B cell (primary cell): ENCODE data around the gene XPO4. TPM values are rescaled to one million over a fixed set of nuclear protein-coding genes. Genes with fewer than 3 reads are reported as not detected.

Source experiments
- ATAC-seq: fragments of 200-7000 bp; cut with Tn5 transposase; one replicate; pipeline ENCODE4 v1.10.0; 2021; ENCODE audit warnings: low read depth, mild to moderate bottlenecking, moderate number of reproducible peaks, moderate library complexity
- CTCF ChIA-PET: fragments of 350-600 bp; sonication (Branson Sonifier 250); formaldehyde crosslinking; loops from one replicate; lab custom pipeline; 2021; ENCODE audit warnings: antibody characterized with exemption, inconsistent platforms; lab: Charles Lee
- POLR2A ChIA-PET: fragments of 350-600 bp; sonication (Branson Sonifier 250); formaldehyde crosslinking; loops from one replicate; lab custom pipeline; 2021; ENCODE audit warnings: antibody characterized with exemption; lab: Charles Lee
- DNase-seq: peaks from one replicate; pipeline ENCODE4 v3.0.0; 2013
- H2AFZ ChIP-seq: 2 replicates; pipeline ENCODE4 v1.6.1; 2012; ENCODE audit warnings: mild to moderate bottlenecking, low read depth, low read length; ENCODE audit not compliant: insufficient read depth, poor library complexity, severe bottlenecking
- H3K27ac ChIP-seq, 2 donors: 1 replicate in 1 of 2; 2 replicates in 1 of 2; pipeline ENCODE4 v1.5.1; 2012 to 2013; ENCODE audit warnings: low read length in 2 of 2, mild to moderate bottlenecking in 2 of 2, moderate library complexity in 1 of 2
- H3K27me3 ChIP-seq, 4 experiments: fragments of 200-600 bp in 1 of 4; sonication (generic) in 1 of 4; replicated peaks in 1 of 4; 1 replicate in 2 of 4; 2 replicates in 2 of 4; pipeline versions ENCODE4 v1.6.1 to v1.7.0; 2013 to 2016; ENCODE audit warnings: low read length in 3 of 4, mild to moderate bottlenecking in 2 of 4, mixed read lengths in 1 of 4, moderate library complexity in 1 of 4; ENCODE audit not compliant: insufficient read depth in 4 of 4, control insufficient read depth in 3 of 4; ENCODE audit errors: control extremely low read depth in 1 of 4
- H3K36me3 ChIP-seq, 2 experiments: replicated peaks in 1 of 2; 1 replicate in 1 of 2; 2 replicates in 1 of 2; pipeline versions ENCODE4 v1.6.1 to v1.7.1; 2013; ENCODE audit warnings: low read length in 1 of 2; ENCODE audit not compliant: insufficient read depth in 2 of 2, control insufficient read depth in 1 of 2; ENCODE audit errors: control extremely low read depth in 1 of 2, extremely low read depth in 1 of 2
- H3K4me1 ChIP-seq, 2 donors: fragments of 200-600 bp in 1 of 2; sonication (generic) in 1 of 2; 1 replicate in 1 of 2; 2 replicates in 1 of 2; pipeline versions ENCODE4 v1.5.1 to v1.6.1; 2013 to 2017; ENCODE audit warnings: low read length in 2 of 2; ENCODE audit not compliant: control insufficient read depth in 2 of 2, insufficient read depth in 2 of 2
- H3K4me2 ChIP-seq: replicated peaks from 2 replicates; pipeline ENCODE3; 2012; ENCODE audit warnings: mild to moderate bottlenecking, low read depth, low read length; ENCODE audit not compliant: poor library complexity, severe bottlenecking
- H3K4me3 ChIP-seq, 5 experiments: fragments of 200-600 bp in 1 of 5; sonication (generic) in 1 of 5; 1 replicate in 3 of 5; 2 replicates in 2 of 5; pipeline versions ENCODE4 v1.5.1 to v1.7.0; 2011 to 2016; ENCODE audit warnings: low read length in 4 of 5, mild to moderate bottlenecking in 4 of 5, low read depth in 2 of 5, control low read depth in 1 of 5, moderate library complexity in 1 of 5; ENCODE audit not compliant: insufficient read depth in 1 of 5; ENCODE audit errors: control extremely low read depth in 1 of 5, extremely low read depth in 1 of 5
- H3K79me2 ChIP-seq: fragments of 200-600 bp; sonication (generic); one replicate; pipeline ENCODE4 v1.6.0; 2016; ENCODE audit warnings: low read length; ENCODE audit not compliant: control insufficient read depth, insufficient read depth
- H3K9ac ChIP-seq: fragments of 200-600 bp; sonication (generic); 2 replicates; pipeline ENCODE4 v1.6.1; 2017; ENCODE audit warnings: mild to moderate bottlenecking, low read length, moderate library complexity
- H3K9me3 ChIP-seq, 3 donors: one replicate each; pipeline versions ENCODE4 v1.6.1 to v1.7.1; 2013; ENCODE audit warnings: low read length in 2 of 3; ENCODE audit not compliant: control insufficient read depth in 2 of 3, insufficient read depth in 1 of 3; ENCODE audit errors: control extremely low read depth in 1 of 3
- H4K20me1 ChIP-seq: 2 replicates; pipeline ENCODE4 v1.6.0; 2012; ENCODE audit warnings: mild to moderate bottlenecking, low read length; ENCODE audit not compliant: insufficient read depth, control insufficient read depth, poor library complexity, severe bottlenecking
- H3K27ac Mint-ChIP-seq: one replicate; pipeline ENCODE4 v1.8.0; 2021; ENCODE audit warnings: mixed read lengths
- H3K27me3 Mint-ChIP-seq: one replicate; pipeline ENCODE4 v1.8.0; 2021; ENCODE audit warnings: mixed read lengths
- H3K4me1 Mint-ChIP-seq: one replicate; pipeline ENCODE4 v1.8.0; 2021; ENCODE audit warnings: mixed read lengths
- H3K4me3 Mint-ChIP-seq: one replicate; pipeline ENCODE4 v1.8.0; 2021; ENCODE audit warnings: mixed read lengths
- H3K9me3 Mint-ChIP-seq: one replicate; pipeline ENCODE4 v1.8.0; 2022; ENCODE audit warnings: mixed read lengths; ENCODE audit not compliant: insufficient read depth
- EZH2 ChIP-seq: IDR thresholded peaks from 2 replicates; pipeline ENCODE4 v1.6.1; 2012; ENCODE audit warnings: borderline replicate concordance, low read depth, mild to moderate bottlenecking, moderate library complexity, low read length; ENCODE audit not compliant: insufficient read depth, poor library complexity, severe bottlenecking
- WGBS: methylation state at CpG from one replicate; pipeline ENCODE4 v1.1.5; 2013; ENCODE audit warnings: missing lambda C conversion rate; ENCODE audit not compliant: insufficient coverage; 5-methylcytosine and 5-hydroxymethylcytosine counted together
- intact Hi-C: fragments of 100-400 bp; cut with micrococcal nuclease; formaldehyde crosslinking; loops from one replicate; pipeline ENCODE4 v1.10.0; 2022
- polyA plus RNA-seq: library from polyadenylated mRNA; depleted of rRNA; stranded (reverse); fragments of >200 nt; gene quantifications from 2 replicates; pipeline ENCODE4 v1.2.3, GENCODE V29; 2012
- total RNA-seq, 2 donors: library from RNA; stranded (reverse); fragments of 120-200 nt in 1 of 2; gene quantifications; 1 replicate in 1 of 2; 2 replicates in 1 of 2; pipeline versions ENCODE4 v1.2.3 to v1.2.4, GENCODE V29; 2013 to 2022
- TF ChIP-seq, protein P1 (sequence below): fragments of 200-600 bp; IDR thresholded peaks from one replicate; pipeline ENCODE4 v1.8.0; 2022; ENCODE audit warnings: antibody characterized with exemption, mild to moderate bottlenecking

XPO4 gene
- total and polyA plus RNA-seq, 2 donors (not counting 1 experiment from before 2014, with no cell fraction given): 6.2 to 25.9 TPM

GRCh38 chr13:20760872-20761271 lies 141.7 kb downstream of the XPO4 start:
- Mint-ChIP-seq H3K27me3 (no peaks in the 10 kb centered on the region), H3K27ac (no peak overlapping the region), H3K4me3 (no peak overlapping the region), H3K9me3 (no peaks in the 10 kb centered on the region), H3K4me1 (no peaks in the 10 kb centered on the region)
- Histone ChIP-seq H3K4me1 (no peaks in the 10 kb centered on the region), H2AFZ (no peak overlapping the region), H3K36me3 (peaks cover 0 to 3% of the 10 kb centered on the region in 2 experiments), H3K4me2 (no peak overlapping the region), H4K20me1 (no peaks in the 10 kb centered on the region), H3K9ac (no peak overlapping the region), H3K27me3 (no peaks in the 10 kb centered on the region), H3K79me2 (no peaks in the 10 kb centered on the region), H3K4me3 (no peak overlapping the region), H3K9me3 (peaks cover 0 to 5% (median 5%) of the 10 kb centered on the region in 3 donors), H3K27ac (no peak overlapping the region)
- ATAC-seq (no peak), DNase-seq (no peak)
- no CpG with 5 or more reads among the region's 3 CpGs for WGBS
- CTCF ChIA-PET: interaction anchor here (0.8 kb wide), 1 partner anchor 37 kb away, joined by 3 read pairs; no protein-coding TSS in a partner anchor
- POLR2A ChIA-PET: no interaction called here
- intact Hi-C loops: no loop called here
- TF ChIP-seq, protein P1, sequence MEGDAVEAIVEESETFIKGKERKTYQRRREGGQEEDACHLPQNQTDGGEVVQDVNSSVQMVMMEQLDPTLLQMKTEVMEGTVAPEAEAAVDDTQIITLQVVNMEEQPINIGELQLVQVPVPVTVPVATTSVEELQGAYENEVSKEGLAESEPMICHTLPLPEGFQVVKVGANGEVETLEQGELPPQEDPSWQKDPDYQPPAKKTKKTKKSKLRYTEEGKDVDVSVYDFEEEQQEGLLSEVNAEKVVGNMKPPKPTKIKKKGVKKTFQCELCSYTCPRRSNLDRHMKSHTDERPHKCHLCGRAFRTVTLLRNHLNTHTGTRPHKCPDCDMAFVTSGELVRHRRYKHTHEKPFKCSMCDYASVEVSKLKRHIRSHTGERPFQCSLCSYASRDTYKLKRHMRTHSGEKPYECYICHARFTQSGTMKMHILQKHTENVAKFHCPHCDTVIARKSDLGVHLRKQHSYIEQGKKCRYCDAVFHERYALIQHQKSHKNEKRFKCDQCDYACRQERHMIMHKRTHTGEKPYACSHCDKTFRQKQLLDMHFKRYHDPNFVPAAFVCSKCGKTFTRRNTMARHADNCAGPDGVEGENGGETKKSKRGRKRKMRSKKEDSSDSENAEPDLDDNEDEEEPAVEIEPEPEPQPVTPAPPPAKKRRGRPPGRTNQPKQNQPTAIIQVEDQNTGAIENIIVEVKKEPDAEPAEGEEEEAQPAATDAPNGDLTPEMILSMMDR: no peak
- TF ChIP-seq EZH2: no peak

GRCh38 chr13:20754009-20754408 lies 148.5 kb downstream of the XPO4 start:
- H3K79me2 ChIP-seq: no peaks in the 10 kb centered on the region
- TF ChIP-seq, protein P1: no peak
- TF ChIP-seq EZH2: no peak
- no peak for ATAC-seq
- H3K27me3 Mint-ChIP-seq: no peaks in the 10 kb centered on the region
- intact Hi-C loops: no loop called here
- H4K20me1 ChIP-seq: no peaks in the 10 kb centered on the region
- no peak overlapping the region for H3K4me3 ChIP-seq
- H3K27ac Mint-ChIP-seq: no peak overlapping the region
- H2AFZ ChIP-seq: no peak overlapping the region
- no peak overlapping the region for H3K4me2 ChIP-seq
- H3K9ac ChIP-seq: no peak overlapping the region
- H3K36me3 ChIP-seq: peaks cover 0 to 3% of the 10 kb centered on the region in 2 experiments
- H3K4me1 ChIP-seq: no peaks in the 10 kb centered on the region
- H3K4me3 Mint-ChIP-seq: no peak overlapping the region
- H3K9me3 ChIP-seq: peaks cover 12 to 35% (median 18%) of the 10 kb centered on the region in 3 donors
- no peaks in the 10 kb centered on the region for H3K27me3 ChIP-seq
- no peaks in the 10 kb centered on the region for H3K4me1 Mint-ChIP-seq
- no peak for DNase-seq
- POLR2A ChIA-PET: no interaction called here
- CTCF ChIA-PET: interaction anchor here (0.7 kb wide), 1 partner anchor 13 kb away, joined by 3 read pairs; no protein-coding TSS in a partner anchor
- peaks cover 14% of the 10 kb centered on the region for H3K9me3 Mint-ChIP-seq
- no peak overlapping the region for H3K27ac ChIP-seq
